ENCODE results near the gene AFDN. TPM values are rescaled to one million over a fixed set of nuclear protein-coding genes. Genes with fewer than 3 reads are reported as not detected.

Gene AFDN
- polyA plus RNA-seq, 1 experiment = 26.6 TPM

DNA sequence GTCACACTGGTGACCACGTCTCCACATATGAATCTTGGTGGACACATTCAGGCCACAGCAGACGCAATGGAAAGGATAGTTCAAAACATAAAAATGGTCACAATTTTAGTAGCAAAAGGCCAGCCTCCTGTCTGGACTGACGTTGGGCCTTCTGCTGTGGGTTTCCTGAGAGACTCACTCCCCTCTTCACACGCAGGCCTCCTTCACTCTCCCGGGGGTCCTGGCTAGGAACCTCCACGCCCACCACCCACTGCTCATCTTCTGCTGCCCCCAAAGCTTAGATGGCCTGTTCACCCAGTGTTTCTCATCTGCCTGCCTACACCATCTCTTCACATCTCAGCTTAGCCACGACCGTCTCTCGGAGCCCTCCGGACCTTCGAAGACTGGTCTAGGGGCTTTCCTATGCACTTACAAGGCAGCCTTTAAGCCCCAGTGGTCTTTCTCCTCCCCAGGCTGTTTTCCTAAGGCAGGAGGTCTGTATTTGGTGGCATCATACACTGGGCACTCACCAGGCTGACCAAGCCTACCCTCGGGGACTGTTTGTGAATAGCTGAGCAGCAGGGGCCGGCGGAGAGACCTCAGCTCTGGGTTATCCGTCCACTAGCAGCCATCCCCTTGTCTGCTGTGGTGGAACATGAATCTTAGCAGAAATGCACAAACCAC is 46.6 kb upstream of the AFDN start:
- H3K9me3 ChIP-seq (ENCODE audit: control insufficient read depth, insufficient read depth, low read length) = no peaks in the 10 kb centered on the region; the same call in 1 of the 2 replicates
- ChIA-PET POLR2A (no interaction called here), CTCF (no interaction called here)
- no peak overlapping the region for H3K27ac ChIP-seq (ENCODE audit: low read depth, low read length)
- DNase-seq (ENCODE audit: low read depth, low spot score) = no peak
- no peaks in the 10 kb centered on the region for H3K27me3 ChIP-seq (ENCODE audit: control insufficient read depth, insufficient read depth, low read length)
- no peak overlapping the region for H3K4me3 ChIP-seq (ENCODE audit: low read depth, low read length)
- no peak for TF ChIP-seq CTCF (IDR thresholded peaks at IDR 0.05; ENCODE audit: low read depth, low read length)

GRCh38 chr6:167781066-167781767 is 45.5 kb upstream of the AFDN start:
- Histone ChIP-seq H3K9me3 (ENCODE audit: control insufficient read depth, insufficient read depth, low read length) (no peaks in the 10 kb centered on the region; the same call in 1 of the 2 replicates), H3K27me3 (ENCODE audit: control insufficient read depth, insufficient read depth, low read length) (no peaks in the 10 kb centered on the region), H3K27ac (ENCODE audit: low read depth, low read length) (no peak overlapping the region), H3K4me3 (ENCODE audit: low read depth, low read length) (no peak overlapping the region)
- CTCF ChIA-PET = no interaction called here
- no peak for TF ChIP-seq CTCF (IDR thresholded peaks at IDR 0.05; ENCODE audit: low read depth, low read length)
- POLR2A ChIA-PET = no interaction called here
- no peak for DNase-seq (ENCODE audit: low read depth, low spot score)

DNA sequence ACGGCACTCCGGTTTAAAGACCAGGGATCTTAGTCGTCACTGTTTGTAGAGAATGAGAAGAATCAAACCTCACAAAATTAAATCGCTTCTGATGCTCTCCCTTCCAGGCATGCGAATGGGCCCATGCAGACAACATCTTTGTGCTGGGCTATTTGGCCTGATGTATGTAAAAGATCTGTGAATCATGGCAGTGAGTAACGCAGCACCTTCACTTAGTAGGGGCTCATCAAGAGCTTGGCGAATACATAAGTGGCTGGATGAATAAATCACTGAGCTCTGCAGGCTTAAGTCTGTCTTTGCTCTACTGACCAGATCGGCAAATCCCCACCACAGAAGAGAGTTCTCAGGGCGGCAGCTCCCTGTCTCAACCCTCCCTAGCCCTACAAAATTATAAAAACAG is 44.8 kb upstream of the AFDN start:
- TF ChIP-seq CTCF (IDR thresholded peaks at IDR 0.05; ENCODE audit: low read depth, low read length) = no peak
- no peaks in the 10 kb centered on the region for H3K27me3 ChIP-seq (ENCODE audit: control insufficient read depth, insufficient read depth, low read length)
- ChIA-PET CTCF (no interaction called here), POLR2A (no interaction called here)
- H3K4me3 ChIP-seq (ENCODE audit: low read depth, low read length) = no peak overlapping the region
- DNase-seq (ENCODE audit: low read depth, low spot score) = no peak
- no peak overlapping the region for H3K27ac ChIP-seq (ENCODE audit: low read depth, low read length)
- no peaks in the 10 kb centered on the region; the same call in 1 of the 2 replicates for H3K9me3 ChIP-seq (ENCODE audit: control insufficient read depth, insufficient read depth, low read length)

GRCh38 chr6:167782698-167783517 is 43.8 kb upstream of the AFDN start:
- H3K4me3 ChIP-seq (ENCODE audit: low read depth, low read length) = no peak overlapping the region
- H3K27me3 ChIP-seq (ENCODE audit: control insufficient read depth, insufficient read depth, low read length) = no peaks in the 10 kb centered on the region
- no peak for TF ChIP-seq CTCF (IDR thresholded peaks at IDR 0.05; ENCODE audit: low read depth, low read length)
- POLR2A ChIA-PET = no interaction called here
- CTCF ChIA-PET = no interaction called here
- H3K9me3 ChIP-seq (ENCODE audit: control insufficient read depth, insufficient read depth, low read length) = no peaks in the 10 kb centered on the region; the same call in 1 of the 2 replicates
- DNase-seq (ENCODE audit: low read depth, low spot score) = no peak
- no peak overlapping the region for H3K27ac ChIP-seq (ENCODE audit: low read depth, low read length)
